Thyroid gland (tissue), 4 donors: Measurements from ENCODE around the gene TCOF1.

Source experiments
- POLR2A ChIP-seq, 2 donors: fragments of 450-650 bp; IDR thresholded peaks; one replicate each; pipeline ENCODE4 v1.6.1; 2017; ENCODE audit warnings: antibody characterized with exemption in 2 of 2, mild to moderate bottlenecking in 2 of 2, moderate library complexity in 1 of 2
- TF ChIP-seq, protein P1 (sequence below), 6 experiments: fragments of 200-600 bp in 3 of 6; fragments of 450-650 bp in 3 of 6; sonication (generic) in 3 of 6; IDR thresholded peaks; one replicate each; pipeline ENCODE4 v1.5.1; 2016 to 2019; ENCODE audit warnings: antibody characterized with exemption in 6 of 6, mild to moderate bottlenecking in 2 of 6, inconsistent platforms in 1 of 6, moderate library complexity in 1 of 6

DNA sequence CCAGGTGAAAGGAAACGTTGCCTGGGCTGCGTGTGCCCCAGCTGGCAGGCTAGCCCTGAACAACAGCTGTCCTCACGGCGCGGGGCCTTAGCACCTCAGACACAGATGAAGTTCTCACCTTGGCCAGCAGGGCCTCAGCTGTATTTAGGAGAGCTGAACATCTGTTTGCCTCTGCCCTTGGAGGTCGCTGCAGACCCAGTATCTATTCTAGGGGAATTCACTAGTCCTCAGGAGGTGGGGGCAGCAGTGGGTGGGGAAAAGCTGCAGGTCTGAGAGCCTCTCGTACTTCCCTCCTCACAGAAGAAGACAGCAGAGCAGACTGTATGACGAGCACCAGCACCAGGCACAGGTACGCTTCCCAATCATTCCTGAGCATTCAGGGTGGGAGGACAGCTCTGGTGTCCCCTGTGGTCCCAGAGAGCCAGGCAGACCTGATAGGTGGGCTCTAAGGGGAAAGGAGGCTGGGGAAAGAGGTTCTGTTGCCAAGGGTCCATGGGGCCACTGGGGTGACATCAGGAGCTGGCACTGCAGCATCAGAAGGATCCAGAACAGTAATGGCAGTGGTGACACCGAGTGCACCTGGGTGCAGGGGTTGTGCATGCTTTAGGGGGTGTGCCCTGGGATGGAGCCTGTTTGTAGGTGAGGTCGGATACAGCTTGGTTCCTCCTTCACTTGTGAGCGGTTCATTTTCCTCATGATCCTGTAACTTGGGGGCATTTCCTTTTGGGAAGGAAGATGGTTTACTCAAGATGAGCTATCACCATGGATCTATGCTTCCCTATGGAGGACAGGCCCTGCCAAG is 41.4 kb downstream of the TCOF1 start:
- TF ChIP-seq, protein P1, sequence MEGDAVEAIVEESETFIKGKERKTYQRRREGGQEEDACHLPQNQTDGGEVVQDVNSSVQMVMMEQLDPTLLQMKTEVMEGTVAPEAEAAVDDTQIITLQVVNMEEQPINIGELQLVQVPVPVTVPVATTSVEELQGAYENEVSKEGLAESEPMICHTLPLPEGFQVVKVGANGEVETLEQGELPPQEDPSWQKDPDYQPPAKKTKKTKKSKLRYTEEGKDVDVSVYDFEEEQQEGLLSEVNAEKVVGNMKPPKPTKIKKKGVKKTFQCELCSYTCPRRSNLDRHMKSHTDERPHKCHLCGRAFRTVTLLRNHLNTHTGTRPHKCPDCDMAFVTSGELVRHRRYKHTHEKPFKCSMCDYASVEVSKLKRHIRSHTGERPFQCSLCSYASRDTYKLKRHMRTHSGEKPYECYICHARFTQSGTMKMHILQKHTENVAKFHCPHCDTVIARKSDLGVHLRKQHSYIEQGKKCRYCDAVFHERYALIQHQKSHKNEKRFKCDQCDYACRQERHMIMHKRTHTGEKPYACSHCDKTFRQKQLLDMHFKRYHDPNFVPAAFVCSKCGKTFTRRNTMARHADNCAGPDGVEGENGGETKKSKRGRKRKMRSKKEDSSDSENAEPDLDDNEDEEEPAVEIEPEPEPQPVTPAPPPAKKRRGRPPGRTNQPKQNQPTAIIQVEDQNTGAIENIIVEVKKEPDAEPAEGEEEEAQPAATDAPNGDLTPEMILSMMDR (IDR thresholded peaks at IDR 0.05), result no peak
- no peak for TF ChIP-seq POLR2A (IDR thresholded peaks at IDR 0.05)
